GM12865 (cell line): ENCODE measurements around the gene BRD2.

ENCODE experiments used
- DNase-seq: peaks from one replicate; pipeline ENCODE4 v3.0.0; 2010; ENCODE audit warnings: low read depth
- H3K4me3 ChIP-seq: 2 replicates; pipeline ENCODE4 v1.5.1; 2011; ENCODE audit warnings: mild to moderate bottlenecking, low read depth, low read length, control low read depth
- TF ChIP-seq, protein P1 (sequence below): IDR thresholded peaks from 2 replicates; pipeline ENCODE4 v1.5.1; 2011; ENCODE audit warnings: low read length, control low read depth, low read depth, inconsistent platforms; ENCODE audit not compliant: insufficient read depth; ENCODE audit errors: missing control alignments

Gene BRD2

GRCh38 chr6:32977953-32978324 lies 9.5 kb downstream of the BRD2 start:
- no peak overlapping the region for H3K4me3 ChIP-seq
- DNase-seq: no peak
- TF ChIP-seq, protein P1, sequence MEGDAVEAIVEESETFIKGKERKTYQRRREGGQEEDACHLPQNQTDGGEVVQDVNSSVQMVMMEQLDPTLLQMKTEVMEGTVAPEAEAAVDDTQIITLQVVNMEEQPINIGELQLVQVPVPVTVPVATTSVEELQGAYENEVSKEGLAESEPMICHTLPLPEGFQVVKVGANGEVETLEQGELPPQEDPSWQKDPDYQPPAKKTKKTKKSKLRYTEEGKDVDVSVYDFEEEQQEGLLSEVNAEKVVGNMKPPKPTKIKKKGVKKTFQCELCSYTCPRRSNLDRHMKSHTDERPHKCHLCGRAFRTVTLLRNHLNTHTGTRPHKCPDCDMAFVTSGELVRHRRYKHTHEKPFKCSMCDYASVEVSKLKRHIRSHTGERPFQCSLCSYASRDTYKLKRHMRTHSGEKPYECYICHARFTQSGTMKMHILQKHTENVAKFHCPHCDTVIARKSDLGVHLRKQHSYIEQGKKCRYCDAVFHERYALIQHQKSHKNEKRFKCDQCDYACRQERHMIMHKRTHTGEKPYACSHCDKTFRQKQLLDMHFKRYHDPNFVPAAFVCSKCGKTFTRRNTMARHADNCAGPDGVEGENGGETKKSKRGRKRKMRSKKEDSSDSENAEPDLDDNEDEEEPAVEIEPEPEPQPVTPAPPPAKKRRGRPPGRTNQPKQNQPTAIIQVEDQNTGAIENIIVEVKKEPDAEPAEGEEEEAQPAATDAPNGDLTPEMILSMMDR: no peak

DNA sequence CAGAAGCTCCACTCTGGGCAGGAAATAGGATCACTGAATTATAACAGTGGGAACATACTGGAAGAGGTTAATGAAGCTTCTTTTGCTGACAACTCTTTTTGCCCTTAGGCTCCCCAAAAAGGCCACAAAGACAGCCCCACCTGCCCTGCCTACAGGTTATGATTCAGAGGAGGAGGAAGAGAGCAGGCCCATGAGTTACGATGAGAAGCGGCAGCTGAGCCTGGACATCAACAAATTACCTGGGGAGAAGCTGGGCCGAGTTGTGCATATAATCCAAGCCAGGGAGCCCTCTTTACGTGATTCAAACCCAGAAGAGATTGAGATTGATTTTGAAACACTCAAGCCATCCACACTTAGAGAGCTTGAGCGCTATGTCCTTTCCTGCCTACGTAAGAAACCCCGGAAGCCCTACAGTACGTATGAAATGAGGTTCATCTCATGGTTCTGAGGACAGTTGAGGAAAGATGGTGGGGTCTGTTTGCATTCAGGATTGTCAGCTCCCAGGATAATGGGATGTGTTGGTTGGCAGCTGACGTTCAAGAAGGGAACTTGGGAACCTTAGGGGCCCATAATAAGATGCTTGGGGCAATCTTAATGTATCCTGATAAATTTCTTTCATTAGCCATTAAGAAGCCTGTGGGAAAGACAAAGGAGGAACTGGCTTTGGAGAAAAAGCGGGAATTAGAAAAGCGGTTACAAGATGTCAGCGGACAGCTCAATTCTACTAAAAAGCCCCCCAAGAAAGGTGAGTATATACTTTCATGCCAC lies 11.5 kb downstream of the BRD2 start:
- TF ChIP-seq, protein P1: no peak
- DNase-seq: no peak
- H3K4me3 ChIP-seq: no peak overlapping the region

- H3K4me3 ChIP-seq: no peak overlapping the region
- TF ChIP-seq, protein P1: no peak
- DNase-seq: no peak
Observed at GRCh38 chr6:32980488-32981038, 12.2 kb downstream of the BRD2 start.

GRCh38 chr6:32982084-32982701 lies 13.8 kb downstream of the BRD2 start:
- peak; percentile 54 for DNase-seq
- H3K4me3 ChIP-seq: no peak overlapping the region
- TF ChIP-seq, protein P1: no peak

DNA sequence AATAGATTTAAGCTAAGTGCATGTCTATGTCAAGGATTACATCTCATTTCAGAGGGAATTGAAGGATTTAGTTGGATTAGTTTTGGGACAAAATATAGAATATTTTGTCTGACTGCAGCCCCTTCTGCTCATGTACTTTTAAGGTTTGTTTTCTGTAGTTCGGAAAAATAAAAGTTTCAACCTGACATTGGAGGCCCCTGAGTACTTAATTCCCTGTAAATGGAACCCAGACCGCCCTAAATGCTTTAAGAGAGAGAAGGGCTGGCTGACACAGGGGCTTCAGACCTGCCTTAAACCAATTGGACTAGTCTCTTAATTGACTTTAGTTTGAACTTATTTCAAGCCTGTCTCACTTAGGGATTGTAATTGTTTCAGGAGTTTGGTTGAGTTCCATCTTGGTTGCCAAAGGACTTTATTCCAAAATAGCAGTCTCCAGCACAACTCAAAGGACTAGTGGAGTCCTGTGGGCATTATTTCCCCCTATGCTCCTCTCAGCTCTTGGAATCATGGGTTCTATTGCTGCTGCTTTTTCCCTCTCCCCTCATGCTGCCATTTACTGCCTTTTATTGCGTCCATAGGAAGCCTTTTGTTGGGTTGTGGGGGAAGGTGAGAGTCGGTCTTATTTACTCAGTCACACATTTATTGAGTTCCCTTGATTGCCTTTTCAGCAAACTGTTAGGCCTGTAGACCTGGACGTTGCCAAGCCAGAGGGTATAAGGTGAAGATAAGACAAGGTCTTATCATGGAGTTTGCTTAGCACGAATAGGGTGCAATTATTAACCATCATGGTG lies 14.5 kb downstream of the BRD2 start:
- no peak for DNase-seq
- TF ChIP-seq, protein P1: no peak
- no peak overlapping the region for H3K4me3 ChIP-seq

- DNase-seq: no peak
- TF ChIP-seq, protein P1: no peak
- H3K4me3 ChIP-seq: no peak overlapping the region
Observed at GRCh38 chr6:32983493-32983848, 15.1 kb downstream of the BRD2 start.
